CD4-positive, alpha-beta T cell (primary cell): ENCODE data around the gene IGF2R. TPM values are rescaled to one million over a fixed set of nuclear protein-coding genes. Genes with fewer than 3 reads are reported as not detected.

ENCODE experiments used
- ATAC-seq: fragments of 200-7000 bp; cut with Tn5 transposase; one replicate; pipeline ENCODE4 v1.10.0; 2022; ENCODE audit warnings: mild to moderate bottlenecking; ENCODE audit not compliant: poor library complexity
- CTCF ChIA-PET: fragments of 350-600 bp; sonication (Branson Sonifier 250); formaldehyde crosslinking; loops from one replicate; lab custom pipeline; 2021; ENCODE audit warnings: antibody characterized with exemption, inconsistent platforms; lab: Charles Lee
- POLR2A ChIA-PET: fragments of 350-600 bp; sonication (Branson Sonifier 250); formaldehyde crosslinking; loops from one replicate; lab custom pipeline; 2021; ENCODE audit warnings: antibody characterized with exemption, inconsistent platforms; lab: Charles Lee
- DNase-seq, 14 experiments: peaks; one replicate each; pipeline ENCODE4 v3.0.0-alpha.2; 2013 to 2020; ENCODE audit warnings: mixed read lengths in 2 of 14
- H3K27ac ChIP-seq, 2 donors: one replicate each; pipeline versions ENCODE4 v1.5.1 to v1.7.0; 2013; ENCODE audit warnings: low read length in 2 of 2, low read depth in 1 of 2, mild to moderate bottlenecking in 1 of 2
- H3K27me3 ChIP-seq, 2 experiments: 1 replicate in 1 of 2; 2 replicates in 1 of 2; pipeline versions ENCODE4 v1.6.1 to v1.7.0; 2013; ENCODE audit warnings: low read length in 2 of 2, control low read depth in 1 of 2, mild to moderate bottlenecking in 1 of 2, moderate library complexity in 1 of 2; ENCODE audit not compliant: insufficient read depth in 2 of 2, control insufficient read depth in 1 of 2
- H3K36me3 ChIP-seq: one replicate; pipeline ENCODE4 v1.6.1; 2013; ENCODE audit warnings: low read length, control low read depth; ENCODE audit not compliant: insufficient read depth
- H3K4me1 ChIP-seq: one replicate; pipeline ENCODE4 v1.6.1; 2013; ENCODE audit warnings: low read length, control low read depth; ENCODE audit not compliant: insufficient read depth
- H3K4me3 ChIP-seq: one replicate; pipeline ENCODE4 v1.5.1; 2013; ENCODE audit warnings: mild to moderate bottlenecking, low read length, moderate library complexity
- H3K9me3 ChIP-seq, 2 experiments: 1 replicate in 1 of 2; 2 replicates in 1 of 2; pipeline versions ENCODE4 v1.6.1 to v1.7.0; 2013; ENCODE audit warnings: low read length in 2 of 2, mild to moderate bottlenecking in 2 of 2, control low read depth in 1 of 2, moderate library complexity in 1 of 2; ENCODE audit not compliant: control insufficient read depth in 1 of 2, insufficient read depth in 1 of 2
- H3K27ac Mint-ChIP-seq: one replicate; pipeline ENCODE4 v1.8.0; 2020; ENCODE audit warnings: mixed read lengths
- H3K27me3 Mint-ChIP-seq: one replicate; pipeline ENCODE4 v1.8.0; 2021; ENCODE audit warnings: mixed read lengths
- H3K36me3 Mint-ChIP-seq: one replicate; pipeline ENCODE4 v1.8.0; 2021; ENCODE audit warnings: low read depth, mixed read lengths
- H3K4me1 Mint-ChIP-seq: one replicate; pipeline ENCODE4 v1.8.0; 2021; ENCODE audit warnings: low read depth, mixed read lengths
- H3K4me3 Mint-ChIP-seq: one replicate; pipeline ENCODE4 v1.8.0; 2020; ENCODE audit warnings: mild to moderate bottlenecking, mixed read lengths
- H3K9me3 Mint-ChIP-seq: one replicate; pipeline ENCODE4 v1.8.0; 2020; ENCODE audit warnings: mixed read lengths
- intact Hi-C, 2 experiments: fragments of 100-400 bp; cut with DNase I in 1 of 2; cut with micrococcal nuclease in 1 of 2; formaldehyde crosslinking; loops; one replicate each; pipeline versions ENCODE4 v1.15.1 to v1.9.0; 2023 to 2025; cut with DNase I, micrococcal nuclease
- total RNA-seq, 174 experiments: library from RNA in 2 of 174; stranded (reverse) in 2 of 174; gene quantifications; one replicate each; pipeline ENCODE4 v1.2.3 and lab custom pipeline; 2021 to 2026
- TF ChIP-seq, protein P1 (sequence below): fragments of 200-600 bp; IDR thresholded peaks from one replicate; pipeline ENCODE4 v1.8.0; 2022; ENCODE audit warnings: antibody characterized with exemption, mild to moderate bottlenecking

Gene IGF2R
- total RNA-seq, 2 experiments from 2014 or later = 43.8 to 46.7 TPM

DNA sequence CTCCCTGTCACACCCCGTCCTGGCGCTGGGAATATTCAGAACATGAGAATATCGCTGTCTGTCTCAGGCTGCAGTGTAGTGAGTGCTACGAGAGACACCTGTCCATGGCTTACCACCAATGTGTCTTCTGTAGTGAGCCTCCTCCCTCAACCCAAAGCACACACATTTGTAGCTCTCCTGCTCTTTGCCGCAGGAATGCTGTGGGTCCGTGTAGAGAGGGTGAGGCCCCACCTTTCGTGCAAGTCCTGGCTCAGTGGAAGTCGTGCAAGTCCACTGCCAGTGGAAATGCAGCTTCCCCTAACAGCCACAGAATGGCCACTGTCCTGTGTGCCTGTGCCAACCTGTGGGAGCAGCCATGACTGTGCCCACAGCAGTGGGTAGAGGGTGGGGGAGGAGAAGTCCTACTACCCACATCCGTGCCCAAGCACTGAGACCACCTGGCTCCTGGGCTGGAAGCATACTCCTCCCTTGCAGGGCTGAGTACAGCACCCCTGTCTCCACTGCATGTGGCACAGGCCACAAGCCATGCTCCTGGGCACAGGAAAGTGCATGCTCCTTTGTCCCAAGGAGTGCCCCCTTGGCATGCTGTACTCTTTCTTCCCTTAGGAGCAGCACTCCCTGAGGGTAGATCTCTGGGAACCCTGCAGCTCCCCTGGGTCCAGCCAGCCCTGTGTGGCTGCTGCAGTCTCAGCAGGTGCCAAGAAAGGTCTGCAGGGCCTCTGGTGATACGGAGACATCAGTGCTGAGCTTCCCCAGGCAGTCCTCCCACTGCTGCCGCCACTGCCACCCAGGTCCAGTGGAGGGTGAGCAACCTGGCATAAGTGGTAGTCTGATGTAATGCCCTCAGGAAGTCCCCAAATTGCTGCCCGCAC, 28.0 kb downstream of the IGF2R start:
- H3K27ac ChIP-seq = no peak overlapping the region
- ChIA-PET CTCF (no interaction called here), POLR2A (interaction anchor here (0.6 kb wide), 1 partner anchor 18 kb away, joined by 3 read pairs; no protein-coding TSS in a partner anchor)
- Mint-ChIP-seq H3K4me1 (peaks cover 70% of the 10 kb centered on the region), H3K36me3 (peaks cover 73% of the 10 kb centered on the region), H3K4me3 (no peak overlapping the region), H3K27me3 (no peaks in the 10 kb centered on the region), H3K27ac (no peak overlapping the region), H3K9me3 (peaks cover 7% of the 10 kb centered on the region)
- intact Hi-C loops = no loop called here
- DNase-seq = no peak
- no peaks in the 10 kb centered on the region for H3K27me3 ChIP-seq
- H3K4me3 ChIP-seq = no peak overlapping the region
- no peak for ATAC-seq
- H3K9me3 ChIP-seq = peaks cover 0 to 4% of the 10 kb centered on the region in 2 experiments
- H3K36me3 ChIP-seq = peaks cover 13% of the 10 kb centered on the region
- peaks cover 35% of the 10 kb centered on the region for H3K4me1 ChIP-seq
- TF ChIP-seq, protein P1, sequence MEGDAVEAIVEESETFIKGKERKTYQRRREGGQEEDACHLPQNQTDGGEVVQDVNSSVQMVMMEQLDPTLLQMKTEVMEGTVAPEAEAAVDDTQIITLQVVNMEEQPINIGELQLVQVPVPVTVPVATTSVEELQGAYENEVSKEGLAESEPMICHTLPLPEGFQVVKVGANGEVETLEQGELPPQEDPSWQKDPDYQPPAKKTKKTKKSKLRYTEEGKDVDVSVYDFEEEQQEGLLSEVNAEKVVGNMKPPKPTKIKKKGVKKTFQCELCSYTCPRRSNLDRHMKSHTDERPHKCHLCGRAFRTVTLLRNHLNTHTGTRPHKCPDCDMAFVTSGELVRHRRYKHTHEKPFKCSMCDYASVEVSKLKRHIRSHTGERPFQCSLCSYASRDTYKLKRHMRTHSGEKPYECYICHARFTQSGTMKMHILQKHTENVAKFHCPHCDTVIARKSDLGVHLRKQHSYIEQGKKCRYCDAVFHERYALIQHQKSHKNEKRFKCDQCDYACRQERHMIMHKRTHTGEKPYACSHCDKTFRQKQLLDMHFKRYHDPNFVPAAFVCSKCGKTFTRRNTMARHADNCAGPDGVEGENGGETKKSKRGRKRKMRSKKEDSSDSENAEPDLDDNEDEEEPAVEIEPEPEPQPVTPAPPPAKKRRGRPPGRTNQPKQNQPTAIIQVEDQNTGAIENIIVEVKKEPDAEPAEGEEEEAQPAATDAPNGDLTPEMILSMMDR = no peak

- POLR2A ChIA-PET = interaction anchor here (0.6 kb wide), 1 partner anchor 19 kb away, joined by 3 read pairs; no protein-coding TSS in a partner anchor
- no peak for ATAC-seq
Observed at GRCh38 chr6:159997498-159998101, 28.7 kb downstream of the IGF2R start.

DNA sequence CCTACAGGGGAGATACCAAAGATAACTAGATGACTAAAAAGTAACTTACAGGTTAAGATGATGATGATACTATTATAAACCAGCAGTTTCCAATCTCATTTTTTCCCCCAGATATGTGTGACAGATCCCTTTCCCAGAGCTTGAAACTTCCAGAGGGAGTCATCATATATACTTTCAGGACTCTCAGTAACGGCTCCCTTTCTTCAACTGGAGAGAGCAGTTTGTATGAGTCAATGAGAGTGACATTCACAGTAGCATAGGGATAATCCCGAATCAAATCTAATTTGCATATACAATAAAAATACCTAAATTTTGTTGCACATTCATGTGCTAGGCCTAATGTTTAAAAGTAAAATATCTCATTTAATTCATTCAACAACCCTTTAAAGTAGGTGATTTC, 29.7 kb downstream of the IGF2R start:
- Histone ChIP-seq H3K27ac (no peak overlapping the region), H3K4me3 (no peak overlapping the region), H3K27me3 (no peaks in the 10 kb centered on the region), H3K4me1 (peaks cover 40% of the 10 kb centered on the region), H3K9me3 (peaks cover 0 to 4% of the 10 kb centered on the region in 2 experiments), H3K36me3 (peaks cover 6% of the 10 kb centered on the region)
- H3K27me3 Mint-ChIP-seq = no peaks in the 10 kb centered on the region
- peaks cover 67% of the 10 kb centered on the region for H3K4me1 Mint-ChIP-seq
- intact Hi-C loops = no loop called here
- no peak for DNase-seq
- ATAC-seq = no peak
- no peak overlapping the region for H3K27ac Mint-ChIP-seq
- ChIA-PET CTCF (no interaction called here), POLR2A (no interaction called here)
- peaks cover 7% of the 10 kb centered on the region for H3K9me3 Mint-ChIP-seq
- TF ChIP-seq, protein P1 = no peak
- H3K36me3 Mint-ChIP-seq = peaks cover 56% of the 10 kb centered on the region
- H3K4me3 Mint-ChIP-seq = no peak overlapping the region

More at GRCh38 chr6:159997498-159998101, 28.7 kb downstream of the IGF2R start:
- Histone ChIP-seq H3K4me3 (no peak overlapping the region), H3K4me1 (peaks cover 40% of the 10 kb centered on the region), H3K27me3 (no peaks in the 10 kb centered on the region), H3K9me3 (peaks cover 0 to 4% of the 10 kb centered on the region in 2 experiments), H3K27ac (no peak overlapping the region), H3K36me3 (peaks cover 8% of the 10 kb centered on the region)
- Mint-ChIP-seq H3K27ac (no peak overlapping the region), H3K27me3 (no peaks in the 10 kb centered on the region), H3K4me3 (no peak overlapping the region), H3K36me3 (peaks cover 65% of the 10 kb centered on the region), H3K9me3 (peaks cover 7% of the 10 kb centered on the region), H3K4me1 (peaks cover 70% of the 10 kb centered on the region)
- no peak for DNase-seq
- CTCF ChIA-PET = no interaction called here
- intact Hi-C loops = no loop called here
- TF ChIP-seq, protein P1 = no peak
